WTC11 (cell line): ENCODE data around the gene SPTY2D1. TPM values are rescaled to one million over a fixed set of nuclear protein-coding genes. Genes with fewer than 3 reads are reported as not detected.

Source experiments
- ATAC-seq: fragments of 200-7000 bp; cut with Tn5 transposase; 2 replicates; pipeline ENCODE4 v1.10.0; 2021; ENCODE audit warnings: mild to moderate bottlenecking, moderate library complexity
- CTCF ChIA-PET: fragments of 300-600 bp; sonication (Branson Sonifier 250); formaldehyde crosslinking; loops from one replicate; lab custom pipeline; 2021; ENCODE audit warnings: antibody characterized with exemption; lab: Charles Lee
- POLR2A ChIA-PET: fragments of 350-600 bp; sonication (Branson Sonifier 250); formaldehyde crosslinking; loops from one replicate; lab custom pipeline; 2021; ENCODE audit warnings: antibody characterized with exemption; lab: Charles Lee
- DNase-seq: peaks from one replicate; pipeline ENCODE4 v3.0.0; 2021; ENCODE audit warnings: low spot score
- H3K27ac Mint-ChIP-seq: 2 replicates; pipeline ENCODE4 v1.8.0; 2021; ENCODE audit warnings: mixed read lengths
- H3K27me3 Mint-ChIP-seq: 2 replicates; pipeline ENCODE4 v1.8.0; 2021; ENCODE audit warnings: low read depth, mild to moderate bottlenecking, moderate library complexity, mixed read lengths
- H3K36me3 Mint-ChIP-seq: 2 replicates; pipeline ENCODE4 v1.8.0; 2021; ENCODE audit warnings: mixed read lengths
- H3K4me1 Mint-ChIP-seq: 2 replicates; pipeline ENCODE4 v1.8.0; 2022; ENCODE audit warnings: mixed read lengths
- H3K4me3 Mint-ChIP-seq: 2 replicates; pipeline ENCODE4 v1.8.0; 2021; ENCODE audit warnings: mild to moderate bottlenecking, moderate library complexity, mixed read lengths
- H3K9me3 Mint-ChIP-seq: 2 replicates; pipeline ENCODE4 v1.8.0; 2021; ENCODE audit warnings: mixed read lengths
- AFF4 ChIP-seq: sonication (generic); formaldehyde crosslinking; IDR thresholded peaks from 2 replicates; pipeline ENCODE4 v1.8.1; 2023; ENCODE audit warnings: mild to moderate bottlenecking, missing genetic modification reagents, borderline replicate concordance
- CDX4 ChIP-seq: fragments of 250-450 bp; sonication (Bioruptor Pico); IDR thresholded peaks from 2 replicates; pipeline ENCODE4 v1.9.0; 2021; ENCODE audit warnings: moderate library complexity, mild to moderate bottlenecking, inconsistent platforms, borderline replicate concordance
- CREB1 ChIP-seq: sonication (generic); formaldehyde crosslinking; IDR thresholded peaks from 2 replicates; pipeline ENCODE4 v1.8.0; 2023; ENCODE audit warnings: mild to moderate bottlenecking, missing genetic modification reagents
- ERG ChIP-seq: fragments of 250-450 bp; sonication (Bioruptor Pico); IDR thresholded peaks from 2 replicates; pipeline ENCODE4 v1.8.0; 2021; ENCODE audit warnings: mild to moderate bottlenecking
- GABPB1 ChIP-seq: sonication (generic); formaldehyde crosslinking; IDR thresholded peaks from 2 replicates; pipeline ENCODE4 v1.8.1; 2023; ENCODE audit warnings: mild to moderate bottlenecking, missing genetic modification reagents
- NFATC4 ChIP-seq: fragments of 250-450 bp; sonication (Bioruptor Pico); IDR thresholded peaks from 2 replicates; pipeline ENCODE4 v1.9.0; 2021; ENCODE audit warnings: mild to moderate bottlenecking
- NFE2L1 ChIP-seq: sonication (generic); formaldehyde crosslinking; IDR thresholded peaks from 2 replicates; pipeline ENCODE4 v1.8.1; 2023; ENCODE audit warnings: missing genetic modification reagents
- PRDM15 ChIP-seq: sonication (generic); formaldehyde crosslinking; IDR thresholded peaks from 2 replicates; pipeline ENCODE4 v1.8.0; 2022; ENCODE audit warnings: missing genetic modification reagents
- RORB ChIP-seq: fragments of 250-450 bp; sonication (Bioruptor Pico); IDR thresholded peaks from 2 replicates; pipeline ENCODE4 v1.9.0; 2021; ENCODE audit warnings: mild to moderate bottlenecking
- SMAD4 ChIP-seq: sonication (generic); formaldehyde crosslinking; IDR thresholded peaks from 2 replicates; pipeline ENCODE4 v1.8.0; 2022; ENCODE audit warnings: mild to moderate bottlenecking, missing genetic modification reagents
- ZNF121 ChIP-seq: sonication (generic); formaldehyde crosslinking; IDR thresholded peaks from 2 replicates; pipeline ENCODE4 v1.8.0; 2023; ENCODE audit warnings: missing genetic modification reagents
- ZNF232 ChIP-seq: sonication (generic); formaldehyde crosslinking; IDR thresholded peaks from 2 replicates; pipeline ENCODE4 v1.8.0; 2022; ENCODE audit warnings: mild to moderate bottlenecking, missing genetic modification reagents
- ZNF263 ChIP-seq: sonication (generic); formaldehyde crosslinking; IDR thresholded peaks from 2 replicates; pipeline ENCODE4 v1.8.1; 2022; ENCODE audit warnings: low read depth, mild to moderate bottlenecking, moderate library complexity, missing genetic modification reagents
- ZNF512 ChIP-seq: sonication (generic); formaldehyde crosslinking; IDR thresholded peaks from 2 replicates; pipeline ENCODE4 v1.8.1; 2022; ENCODE audit warnings: missing genetic modification reagents, borderline replicate concordance
- total RNA-seq: library from RNA; stranded (reverse); gene quantifications from 3 replicates; pipeline ENCODE4 v1.2.3, GENCODE V29; 2021

SPTY2D1 gene
- total RNA-seq, 1 experiment from 2014 or later, result 14.3 TPM

- TF ChIP-seq NFE2L1 (CRISPR knock-in tag) (no peak), ZNF263 (CRISPR knock-in tag) (no peak), NFATC4 (no peak)
- no peaks in the 10 kb centered on the region for H3K9me3 Mint-ChIP-seq
- no peaks in the 10 kb centered on the region; the same call in 1 of the 2 replicates for H3K27me3 Mint-ChIP-seq
- no peak for ATAC-seq
- no peak for DNase-seq
- H3K27ac Mint-ChIP-seq, result no peak overlapping the region
- H3K36me3 Mint-ChIP-seq, result no peaks in the 10 kb centered on the region
- ChIA-PET POLR2A (no interaction called here), CTCF (interaction anchor here (3.0 kb wide), 1 partner anchor 93 kb away, joined by 6 read pairs; no protein-coding TSS in a partner anchor)
- H3K4me3 Mint-ChIP-seq, result no peak overlapping the region
- peaks cover 17% of the 10 kb centered on the region for H3K4me1 Mint-ChIP-seq
Observed at GRCh38 chr11:18671246-18671645, 37.1 kb upstream of the SPTY2D1 start.

- CTCF ChIA-PET, result interaction anchor here (0.7 to 3.4 kb wide), 3 partner anchors 18 to 58 kb away, joined by 3 to 9 read pairs (median 7); no protein-coding TSS in a partner anchor
- H3K4me1 Mint-ChIP-seq, result peaks cover 17% of the 10 kb centered on the region
- H3K9me3 Mint-ChIP-seq, result no peaks in the 10 kb centered on the region
- H3K27ac Mint-ChIP-seq, result no peak overlapping the region
- peaks cover 4% of the 10 kb centered on the region; the same call in 1 of the 2 replicates for H3K27me3 Mint-ChIP-seq
- H3K36me3 Mint-ChIP-seq, result no peaks in the 10 kb centered on the region
- no peak overlapping the region for H3K4me3 Mint-ChIP-seq
- ATAC-seq (peak; percentile 28; the same call in 1 of the 2 replicates), DNase-seq (no peak)
- POLR2A ChIA-PET, result no interaction called here
- TF ChIP-seq ZNF512 (CRISPR knock-in tag), result no peak
- no peak for TF ChIP-seq ZNF232 (CRISPR knock-in tag)
- no peak for TF ChIP-seq PRDM15 (CRISPR knock-in tag)
- no peak for TF ChIP-seq ZNF121 (CRISPR knock-in tag)
- no peak for TF ChIP-seq CDX4 (CRISPR knock-in tag)
- no peak for TF ChIP-seq CREB1 (CRISPR knock-in tag)
- no peak for TF ChIP-seq AFF4 (CRISPR knock-in tag)
- no peak for TF ChIP-seq SMAD4
- no peak for TF ChIP-seq ZNF263 (CRISPR knock-in tag)
- no peak for TF ChIP-seq GABPB1 (CRISPR knock-in tag)
- no peak for TF ChIP-seq ERG (CRISPR knock-in tag)
- TF ChIP-seq RORB (CRISPR knock-in tag), result no peak
Observed at GRCh38 chr11:18669711-18670110, 35.6 kb upstream of the SPTY2D1 start.
